HepG2 (cell line): Measurements from ENCODE around the gene IFNLR1. TPM values are rescaled to one million over a fixed set of nuclear protein-coding genes. Genes with fewer than 3 reads are reported as not detected.
A peak's percentile ranks its signal among the peaks of the same experiment; 100 is the strongest.

Experiments used
- AGO2 ChIP-seq: fragments of 200-400 bp; formaldehyde crosslinking; optimal IDR thresholded peaks from 2 replicates; pipeline ENCODE3; 2017; ENCODE audit warnings: mild to moderate bottlenecking, low read depth, low read length, moderate library complexity
- ATF5 ChIP-seq: sonication (generic); formaldehyde crosslinking; IDR thresholded peaks from 2 replicates; pipeline ENCODE4 v1.4.0; 2020; ENCODE audit warnings: mild to moderate bottlenecking, low read depth, missing genetic modification reagents
- CHD4 ChIP-seq: fragments of 200-600 bp; sonication (generic); IDR thresholded peaks from 2 replicates; pipeline ENCODE4 v1.7.0; 2017; ENCODE audit warnings: mild to moderate bottlenecking, low read length, borderline replicate concordance
- ETS1 ChIP-seq: sonication (generic); formaldehyde crosslinking; IDR thresholded peaks from 2 replicates; pipeline ENCODE4 v1.4.0; 2020; ENCODE audit warnings: missing genetic modification reagents
- HBP1 ChIP-seq: IDR thresholded peaks from 2 replicates; pipeline ENCODE4 v1.6.1; 2016; ENCODE audit warnings: low read depth, control low read depth
- PHF8 ChIP-seq: sonication (generic); formaldehyde crosslinking; IDR thresholded peaks from 2 replicates; pipeline ENCODE4 v1.5.0; 2020; ENCODE audit warnings: missing genetic modification reagents
- RBFOX2 ChIP-seq: fragments of 200-400 bp; formaldehyde crosslinking; IDR thresholded peaks from 2 replicates; pipeline ENCODE4 v1.6.1; 2017; ENCODE audit warnings: low read depth, mild to moderate bottlenecking, low read length
- SIN3A ChIP-seq: IDR thresholded peaks from 2 replicates; pipeline ENCODE4 v1.6.1; 2011; ENCODE audit warnings: low read depth, mild to moderate bottlenecking, control low read depth, low read length, borderline replicate concordance
- ZBTB43 ChIP-seq: sonication (generic); formaldehyde crosslinking; conservative IDR thresholded peaks from 2 replicates; pipeline ENCODE4 v1.4.0; 2020; ENCODE audit warnings: missing genetic modification reagents
- ZIK1 ChIP-seq: sonication (generic); formaldehyde crosslinking; IDR thresholded peaks from 2 replicates; pipeline ENCODE4 v1.5.0; 2020; ENCODE audit warnings: mild to moderate bottlenecking, low read depth, missing genetic modification reagents, borderline replicate concordance
- ZNF510 ChIP-seq: sonication (generic); formaldehyde crosslinking; IDR thresholded peaks from 2 replicates; pipeline ENCODE4 v1.4.0; 2020; ENCODE audit warnings: low read depth, mild to moderate bottlenecking, missing genetic modification reagents
- polyA plus RNA-seq, 8 experiments: library from polyadenylated mRNA; depleted of rRNA in 3 of 8; stranded (reverse) in 7 of 8; unstranded in 1 of 8; fragments of >200 nt; fragmentation: Illumina TruSeq in 4 of 8; extraction: Trizol in 4 of 8; gene quantifications; 2 replicates each; pipeline versions ENCODE4 v1.2.1 to v1.2.3, GENCODE V29; 2011 to 2016; ENCODE audit warnings: low read depth in 4 of 8, missing spikeins in 1 of 8, mixed read lengths in 1 of 8; ENCODE audit not compliant: insufficient read depth in 1 of 8
- total RNA-seq, 5 experiments: library from RNA; depleted of rRNA; stranded (reverse); fragments of >200 nt; fragmentation: Illumina TruSeq; extraction: Trizol; gene quantifications; 2 replicates each; pipeline ENCODE4 v1.2.3, GENCODE V29; 2016; ENCODE audit warnings: low read depth in 1 of 5
- TF ChIP-seq, protein P1 (sequence below): sonication (generic); formaldehyde crosslinking; IDR thresholded peaks from 2 replicates; pipeline ENCODE4 v1.5.1; 2020; ENCODE audit warnings: mild to moderate bottlenecking, missing genetic modification reagents, moderate library complexity
- TF ChIP-seq, protein P2 (sequence below), 2 experiments: sonication (generic) in 1 of 2; formaldehyde crosslinking in 1 of 2; IDR thresholded peaks; 2 replicates each; pipeline versions ENCODE4 v1.4.0 to v1.6.1; 2016 to 2020; ENCODE audit warnings: borderline replicate concordance in 1 of 2, low read depth in 1 of 2, mild to moderate bottlenecking in 1 of 2, missing genetic modification reagents in 1 of 2

IFNLR1 gene
- total and polyA plus RNA-seq, 2 of the 13 experiments (the other 11 are each of a cell fraction or from before 2014, with no cell fraction given), result 3.8 to 8.5 TPM

GRCh38 chr1:24107462-24108138, 79.5 kb downstream of the IFNLR1 start (continued):
- TF ChIP-seq, protein P1, sequence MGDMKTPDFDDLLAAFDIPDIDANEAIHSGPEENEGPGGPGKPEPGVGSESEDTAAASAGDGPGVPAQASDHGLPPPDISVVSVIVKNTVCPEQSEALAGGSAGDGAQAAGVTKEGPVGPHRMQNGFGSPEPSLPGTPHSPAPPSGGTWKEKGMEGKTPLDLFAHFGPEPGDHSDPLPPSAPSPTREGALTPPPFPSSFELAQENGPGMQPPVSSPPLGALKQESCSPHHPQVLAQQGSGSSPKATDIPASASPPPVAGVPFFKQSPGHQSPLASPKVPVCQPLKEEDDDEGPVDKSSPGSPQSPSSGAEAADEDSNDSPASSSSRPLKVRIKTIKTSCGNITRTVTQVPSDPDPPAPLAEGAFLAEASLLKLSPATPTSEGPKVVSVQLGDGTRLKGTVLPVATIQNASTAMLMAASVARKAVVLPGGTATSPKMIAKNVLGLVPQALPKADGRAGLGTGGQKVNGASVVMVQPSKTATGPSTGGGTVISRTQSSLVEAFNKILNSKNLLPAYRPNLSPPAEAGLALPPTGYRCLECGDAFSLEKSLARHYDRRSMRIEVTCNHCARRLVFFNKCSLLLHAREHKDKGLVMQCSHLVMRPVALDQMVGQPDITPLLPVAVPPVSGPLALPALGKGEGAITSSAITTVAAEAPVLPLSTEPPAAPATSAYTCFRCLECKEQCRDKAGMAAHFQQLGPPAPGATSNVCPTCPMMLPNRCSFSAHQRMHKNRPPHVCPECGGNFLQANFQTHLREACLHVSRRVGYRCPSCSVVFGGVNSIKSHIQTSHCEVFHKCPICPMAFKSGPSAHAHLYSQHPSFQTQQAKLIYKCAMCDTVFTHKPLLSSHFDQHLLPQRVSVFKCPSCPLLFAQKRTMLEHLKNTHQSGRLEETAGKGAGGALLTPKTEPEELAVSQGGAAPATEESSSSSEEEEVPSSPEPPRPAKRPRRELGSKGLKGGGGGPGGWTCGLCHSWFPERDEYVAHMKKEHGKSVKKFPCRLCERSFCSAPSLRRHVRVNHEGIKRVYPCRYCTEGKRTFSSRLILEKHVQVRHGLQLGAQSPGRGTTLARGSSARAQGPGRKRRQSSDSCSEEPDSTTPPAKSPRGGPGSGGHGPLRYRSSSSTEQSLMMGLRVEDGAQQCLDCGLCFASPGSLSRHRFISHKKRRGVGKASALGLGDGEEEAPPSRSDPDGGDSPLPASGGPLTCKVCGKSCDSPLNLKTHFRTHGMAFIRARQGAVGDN (CRISPR knock-in tag), result peak; percentile 69
- TF ChIP-seq AGO2, result peak; percentile 23
- no peak for TF ChIP-seq ZNF510
- TF ChIP-seq, protein P2, sequence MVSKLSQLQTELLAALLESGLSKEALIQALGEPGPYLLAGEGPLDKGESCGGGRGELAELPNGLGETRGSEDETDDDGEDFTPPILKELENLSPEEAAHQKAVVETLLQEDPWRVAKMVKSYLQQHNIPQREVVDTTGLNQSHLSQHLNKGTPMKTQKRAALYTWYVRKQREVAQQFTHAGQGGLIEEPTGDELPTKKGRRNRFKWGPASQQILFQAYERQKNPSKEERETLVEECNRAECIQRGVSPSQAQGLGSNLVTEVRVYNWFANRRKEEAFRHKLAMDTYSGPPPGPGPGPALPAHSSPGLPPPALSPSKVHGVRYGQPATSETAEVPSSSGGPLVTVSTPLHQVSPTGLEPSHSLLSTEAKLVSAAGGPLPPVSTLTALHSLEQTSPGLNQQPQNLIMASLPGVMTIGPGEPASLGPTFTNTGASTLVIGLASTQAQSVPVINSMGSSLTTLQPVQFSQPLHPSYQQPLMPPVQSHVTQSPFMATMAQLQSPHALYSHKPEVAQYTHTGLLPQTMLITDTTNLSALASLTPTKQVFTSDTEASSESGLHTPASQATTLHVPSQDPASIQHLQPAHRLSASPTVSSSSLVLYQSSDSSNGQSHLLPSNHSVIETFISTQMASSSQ (IDR thresholded peaks at IDR 0.05; ENCODE audit: low read depth), result no peak
- TF ChIP-seq, protein P2 (CRISPR knock-in tag; IDR thresholded peaks at IDR 0.05; ENCODE audit: borderline replicate concordance), result no peak
- TF ChIP-seq PHF8 (CRISPR knock-in tag), result 0 out of 2 replicates have a peak, but pooled peaks have one; percentile 38
- TF ChIP-seq SIN3A, result 0 out of 2 replicates have a peak, but pooled peaks have one; percentile 34
- no peak for TF ChIP-seq RBFOX2
- TF ChIP-seq ZBTB43 (CRISPR knock-in tag), result no peak
- TF ChIP-seq HBP1 (CRISPR knock-in tag), result 0 out of 2 replicates have a peak, but pooled peaks have one; percentile 24
- TF ChIP-seq ETS1, result no peak
- TF ChIP-seq ATF5, result no peak
- no peak for TF ChIP-seq CHD4
- TF ChIP-seq ZIK1 (CRISPR knock-in tag), result no peak
